Gastroesophageal sphincter (tissue), 3 donors: Measurements from ENCODE around the gene ERBB2.

ENCODE experiments used
- POLR2A ChIP-seq, 2 donors: fragments of 450-650 bp; IDR thresholded peaks; one replicate each; pipeline ENCODE4 v1.6.1; 2017; ENCODE audit warnings: antibody characterized with exemption in 2 of 2, mild to moderate bottlenecking in 2 of 2, moderate library complexity in 1 of 2
- TF ChIP-seq, protein P1 (sequence below), 4 experiments: fragments of 200-600 bp in 2 of 4; fragments of 450-650 bp in 2 of 4; sonication (generic) in 1 of 4; IDR thresholded peaks; one replicate each; pipeline ENCODE4 v1.5.1; 2017 to 2019; ENCODE audit warnings: antibody characterized with exemption in 4 of 4, mild to moderate bottlenecking in 2 of 4, moderate library complexity in 2 of 4

DNA sequence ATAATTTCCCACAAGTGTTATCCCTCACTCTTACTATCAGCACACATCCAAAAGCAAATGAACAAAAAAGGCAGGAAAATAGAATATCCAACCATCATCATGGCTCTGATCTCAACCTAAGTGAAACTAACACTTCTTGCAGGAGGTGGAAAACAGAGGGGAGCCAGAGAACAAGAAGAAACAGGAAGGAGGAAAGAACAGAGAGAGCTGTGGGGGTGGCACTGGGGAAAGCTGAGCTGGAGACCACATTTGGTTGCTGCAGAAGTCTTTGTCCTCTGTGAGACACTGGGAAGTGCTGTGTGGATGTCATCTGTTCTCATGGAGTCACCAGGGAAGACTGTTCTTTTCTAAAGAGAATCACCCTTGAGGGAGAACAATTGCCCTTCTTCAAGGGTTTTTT is 72.6 kb downstream of the ERBB2 start:
- TF ChIP-seq, protein P1, sequence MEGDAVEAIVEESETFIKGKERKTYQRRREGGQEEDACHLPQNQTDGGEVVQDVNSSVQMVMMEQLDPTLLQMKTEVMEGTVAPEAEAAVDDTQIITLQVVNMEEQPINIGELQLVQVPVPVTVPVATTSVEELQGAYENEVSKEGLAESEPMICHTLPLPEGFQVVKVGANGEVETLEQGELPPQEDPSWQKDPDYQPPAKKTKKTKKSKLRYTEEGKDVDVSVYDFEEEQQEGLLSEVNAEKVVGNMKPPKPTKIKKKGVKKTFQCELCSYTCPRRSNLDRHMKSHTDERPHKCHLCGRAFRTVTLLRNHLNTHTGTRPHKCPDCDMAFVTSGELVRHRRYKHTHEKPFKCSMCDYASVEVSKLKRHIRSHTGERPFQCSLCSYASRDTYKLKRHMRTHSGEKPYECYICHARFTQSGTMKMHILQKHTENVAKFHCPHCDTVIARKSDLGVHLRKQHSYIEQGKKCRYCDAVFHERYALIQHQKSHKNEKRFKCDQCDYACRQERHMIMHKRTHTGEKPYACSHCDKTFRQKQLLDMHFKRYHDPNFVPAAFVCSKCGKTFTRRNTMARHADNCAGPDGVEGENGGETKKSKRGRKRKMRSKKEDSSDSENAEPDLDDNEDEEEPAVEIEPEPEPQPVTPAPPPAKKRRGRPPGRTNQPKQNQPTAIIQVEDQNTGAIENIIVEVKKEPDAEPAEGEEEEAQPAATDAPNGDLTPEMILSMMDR (IDR thresholded peaks at IDR 0.05) = no peak
- no peak for TF ChIP-seq POLR2A (IDR thresholded peaks at IDR 0.05)
